Mesothelial cell of epicardium (in vitro differentiated cells): ENCODE results near the gene YOD1. TPM values are rescaled to one million over a fixed set of nuclear protein-coding genes. Genes with fewer than 3 reads are reported as not detected.

ENCODE experiments used
- DNase-seq, 2 experiments: peaks; one replicate each; pipeline ENCODE4 v3.0.0; 2021; ENCODE audit warnings: low spot score in 2 of 2; ENCODE audit not compliant: unreplicated experiment in 2 of 2
- H3K27ac Mint-ChIP-seq: 2 replicates; pipeline ENCODE4 v1.8.0; 2021; ENCODE audit warnings: mixed read lengths
- H3K27me3 Mint-ChIP-seq: 2 replicates; pipeline ENCODE4 v1.8.0; 2021; ENCODE audit warnings: low read depth, mixed read lengths
- H3K36me3 Mint-ChIP-seq: 2 replicates; pipeline ENCODE4 v1.8.0; 2021; ENCODE audit warnings: mixed read lengths
- H3K4me1 Mint-ChIP-seq: 2 replicates; pipeline ENCODE4 v1.8.0; 2021; ENCODE audit warnings: mixed read lengths
- H3K4me3 Mint-ChIP-seq: 2 replicates; pipeline ENCODE4 v1.8.0; 2021; ENCODE audit warnings: mild to moderate bottlenecking, moderate library complexity, mixed read lengths
- H3K9me3 Mint-ChIP-seq: 2 replicates; pipeline ENCODE4 v1.8.0; 2021; ENCODE audit warnings: mixed read lengths
- total RNA-seq: library from RNA; stranded (reverse); gene quantifications from 3 replicates; pipeline ENCODE4 v1.2.1, GENCODE V29; 2021
- TF ChIP-seq, protein P1 (sequence below): fragments of 200-600 bp; sonication (generic); IDR thresholded peaks from one replicate; pipeline ENCODE4 v1.5.0; 2021; ENCODE audit warnings: antibody characterized with exemption; ENCODE audit not compliant: unreplicated experiment

Gene YOD1
- total RNA-seq, 1 donor from 2014 or later = 10.3 TPM

DNA sequence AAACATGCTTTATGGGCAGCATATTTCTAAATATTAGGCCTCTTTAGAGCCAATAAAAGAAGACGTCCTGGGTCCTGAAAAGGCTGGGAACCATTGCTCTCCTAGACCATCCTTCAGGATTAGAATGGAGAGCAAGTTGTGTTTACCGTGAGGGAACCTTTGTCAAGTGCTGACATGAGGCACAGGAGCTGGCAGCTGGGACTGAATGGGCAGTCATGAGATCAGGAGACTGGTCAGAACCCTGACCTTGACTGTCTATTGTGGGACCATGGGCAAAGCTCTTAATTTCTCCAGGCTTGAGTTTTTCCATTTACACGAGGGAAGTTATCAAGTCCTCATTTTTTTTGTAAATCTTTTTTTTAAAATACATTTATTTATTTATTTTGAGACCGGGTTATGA lies 7.2 kb upstream of the YOD1 start:
- no peak for DNase-seq
- H3K4me3 Mint-ChIP-seq = no peak overlapping the region
- H3K4me1 Mint-ChIP-seq = peaks cover 3% of the 10 kb centered on the region
- H3K27ac Mint-ChIP-seq = no peak overlapping the region
- TF ChIP-seq, protein P1, sequence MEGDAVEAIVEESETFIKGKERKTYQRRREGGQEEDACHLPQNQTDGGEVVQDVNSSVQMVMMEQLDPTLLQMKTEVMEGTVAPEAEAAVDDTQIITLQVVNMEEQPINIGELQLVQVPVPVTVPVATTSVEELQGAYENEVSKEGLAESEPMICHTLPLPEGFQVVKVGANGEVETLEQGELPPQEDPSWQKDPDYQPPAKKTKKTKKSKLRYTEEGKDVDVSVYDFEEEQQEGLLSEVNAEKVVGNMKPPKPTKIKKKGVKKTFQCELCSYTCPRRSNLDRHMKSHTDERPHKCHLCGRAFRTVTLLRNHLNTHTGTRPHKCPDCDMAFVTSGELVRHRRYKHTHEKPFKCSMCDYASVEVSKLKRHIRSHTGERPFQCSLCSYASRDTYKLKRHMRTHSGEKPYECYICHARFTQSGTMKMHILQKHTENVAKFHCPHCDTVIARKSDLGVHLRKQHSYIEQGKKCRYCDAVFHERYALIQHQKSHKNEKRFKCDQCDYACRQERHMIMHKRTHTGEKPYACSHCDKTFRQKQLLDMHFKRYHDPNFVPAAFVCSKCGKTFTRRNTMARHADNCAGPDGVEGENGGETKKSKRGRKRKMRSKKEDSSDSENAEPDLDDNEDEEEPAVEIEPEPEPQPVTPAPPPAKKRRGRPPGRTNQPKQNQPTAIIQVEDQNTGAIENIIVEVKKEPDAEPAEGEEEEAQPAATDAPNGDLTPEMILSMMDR = no peak
- peaks cover 12% of the 10 kb centered on the region for H3K36me3 Mint-ChIP-seq
- H3K27me3 Mint-ChIP-seq = no peaks in the 10 kb centered on the region
- H3K9me3 Mint-ChIP-seq = no peaks in the 10 kb centered on the region

DNA sequence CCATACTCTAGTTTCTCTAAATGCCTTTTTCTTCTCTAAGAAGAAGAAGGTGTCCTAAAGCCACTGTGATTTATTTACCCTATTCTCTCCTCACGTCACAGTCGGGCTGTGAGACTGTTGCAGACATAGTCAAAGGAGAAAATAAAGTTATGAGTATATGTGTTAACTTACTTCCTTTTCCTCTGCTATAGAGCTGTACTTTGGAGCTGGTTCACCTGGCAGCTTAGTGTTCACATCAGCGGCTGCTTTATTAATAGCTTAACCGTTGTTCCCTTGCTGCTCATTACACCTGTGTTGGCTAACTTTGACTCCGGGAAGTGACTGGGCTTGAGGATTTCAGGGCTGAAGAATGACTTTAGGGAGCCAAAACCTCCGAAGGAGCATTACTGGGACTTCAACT lies 5.7 kb upstream of the YOD1 start:
- Mint-ChIP-seq H3K4me3 (no peak overlapping the region), H3K36me3 (no peaks in the 10 kb centered on the region), H3K4me1 (peaks cover 17% of the 10 kb centered on the region), H3K9me3 (no peaks in the 10 kb centered on the region), H3K27me3 (no peaks in the 10 kb centered on the region), H3K27ac (no peak overlapping the region)
- TF ChIP-seq, protein P1 = no peak
- DNase-seq = no peak

DNA sequence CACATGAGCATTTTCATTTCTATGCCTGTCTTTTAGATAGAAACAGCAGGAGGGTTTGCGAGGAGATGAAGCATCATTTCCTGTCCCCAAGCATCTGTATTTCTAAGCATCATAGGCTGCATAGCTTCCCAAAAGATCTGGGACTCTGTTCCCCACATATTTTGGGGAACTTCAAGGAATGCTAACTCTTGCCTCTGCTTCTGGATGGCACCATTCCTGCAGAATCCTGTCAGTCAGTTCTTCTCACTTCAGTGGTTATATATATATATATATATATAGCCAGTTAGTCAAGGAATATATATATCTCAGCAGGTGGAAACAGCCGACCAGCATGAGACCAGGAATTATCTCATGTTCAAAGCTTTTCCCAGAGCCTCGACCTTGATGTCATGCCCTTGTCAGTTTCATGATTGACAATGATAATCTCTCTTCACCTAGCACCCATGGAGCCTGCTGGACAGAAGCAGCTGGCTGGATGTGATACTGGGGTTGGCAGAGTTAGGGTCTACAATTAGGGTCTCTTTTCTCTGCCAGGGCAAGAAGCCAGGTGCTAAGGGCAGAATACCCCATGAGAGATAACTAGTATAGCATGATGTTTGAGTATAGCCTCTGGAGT lies 4.5 kb upstream of the YOD1 start:
- Mint-ChIP-seq H3K27ac (no peak overlapping the region), H3K4me1 (peaks cover 24% of the 10 kb centered on the region), H3K36me3 (no peaks in the 10 kb centered on the region), H3K4me3 (no peak overlapping the region), H3K27me3 (no peaks in the 10 kb centered on the region), H3K9me3 (no peaks in the 10 kb centered on the region)
- TF ChIP-seq, protein P1 = no peak
- DNase-seq = no peak

DNA sequence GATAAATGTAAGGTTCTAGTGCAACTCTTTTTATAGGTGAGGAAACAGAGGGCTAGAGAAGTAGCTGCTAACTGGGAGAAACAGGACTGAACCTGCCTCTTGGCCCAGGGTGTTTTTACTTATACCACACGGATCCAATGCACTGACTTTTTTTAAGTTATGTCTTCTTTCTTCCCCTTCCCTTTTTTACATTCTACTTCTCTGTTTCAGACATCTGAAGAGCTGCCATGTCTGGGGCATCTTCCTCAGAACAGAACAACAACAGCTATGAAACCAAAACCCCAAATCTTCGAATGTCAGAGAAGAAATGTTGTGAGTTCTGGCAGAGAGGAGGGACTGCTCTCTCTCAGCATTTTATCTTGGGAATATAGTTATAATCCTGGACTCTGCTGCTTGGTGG lies 3.5 kb upstream of the YOD1 start:
- Mint-ChIP-seq H3K36me3 (no peaks in the 10 kb centered on the region), H3K27me3 (no peaks in the 10 kb centered on the region), H3K4me3 (peak overlapping the region; percentile 97), H3K9me3 (no peaks in the 10 kb centered on the region), H3K27ac (peak overlapping the region; percentile 49), H3K4me1 (peaks cover 28% of the 10 kb centered on the region)
- no peak for DNase-seq
- TF ChIP-seq, protein P1 = no peak

DNA sequence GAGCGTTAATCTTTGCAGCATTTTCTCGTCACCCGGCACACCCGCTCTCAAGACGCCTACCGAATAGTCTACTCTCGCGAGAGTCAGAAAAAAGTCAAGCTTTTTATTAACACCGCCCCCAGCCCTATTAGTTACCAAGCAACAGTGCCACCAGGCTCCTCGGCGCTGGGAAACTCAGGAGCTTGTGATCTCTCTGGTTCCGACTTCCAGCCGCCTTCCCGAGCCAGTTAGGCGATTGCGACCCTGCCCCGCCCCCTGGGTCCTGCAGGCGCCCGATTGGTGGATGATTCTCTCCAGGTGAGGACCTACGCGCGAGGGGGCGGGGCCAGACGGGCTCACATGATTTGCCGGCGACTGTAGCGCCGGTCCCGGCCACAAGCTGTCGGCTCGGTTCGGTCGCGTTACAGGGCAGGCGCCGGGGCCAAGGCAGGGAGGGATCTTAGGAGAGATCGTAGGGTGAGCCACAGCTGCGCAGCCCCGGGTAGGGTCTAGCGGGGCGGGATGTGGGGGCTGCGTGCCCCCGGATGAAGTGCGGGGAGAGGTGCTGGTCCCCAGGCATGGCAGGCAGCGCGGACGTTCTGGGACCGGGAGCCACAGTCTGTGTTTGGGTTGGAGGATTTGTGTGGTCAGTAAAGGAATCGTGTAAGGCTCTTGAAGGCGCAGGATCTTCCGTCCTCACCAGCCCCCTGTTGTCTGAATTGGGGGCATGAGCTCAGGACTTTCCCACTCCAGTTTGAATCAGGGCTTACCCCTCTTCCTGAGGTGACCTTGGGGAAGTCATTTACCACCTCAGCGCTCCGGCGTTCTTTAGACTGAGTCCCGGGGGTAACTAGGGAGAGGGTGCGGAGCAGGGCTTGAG lies 2.1 kb upstream of the YOD1 start, which contains the start of gene PFKFB2:
TSS of gene PFKFB2 (plus strand) at position 365 of the 859 bp plus-strand sequence. CDS start 1,443 bp downstream, outside the sequence.
- H3K27me3 Mint-ChIP-seq = no peaks in the 10 kb centered on the region
- H3K9me3 Mint-ChIP-seq = no peaks in the 10 kb centered on the region
- TF ChIP-seq, protein P1 = no peak
- peak; percentile 95 to 98 for DNase-seq
- H3K36me3 Mint-ChIP-seq = no peaks in the 10 kb centered on the region
- peak within 1 kb of the TSS; percentile 97 for H3K4me3 Mint-ChIP-seq
- H3K4me1 Mint-ChIP-seq = peaks cover 33% of the 10 kb centered on the region
- H3K27ac Mint-ChIP-seq = peak within 1 kb of the TSS; percentile 99
